NCI-H2196 treated with DMSO at 0.1 percent for 48 hours (cell line): Measurements from ENCODE around the gene UBP1.
"Not testable (repeated sequence)": the region's sequence is repeated elsewhere in the genome, so short reads cannot be mapped to it uniquely, and the experiment has no call there.

Experiments
- DNase-seq: peaks from one replicate; lab custom pipeline; 2025; ENCODE audit not compliant: unreplicated experiment; lab: John Stamatoyannopoulos, UW

UBP1 gene

DNA sequence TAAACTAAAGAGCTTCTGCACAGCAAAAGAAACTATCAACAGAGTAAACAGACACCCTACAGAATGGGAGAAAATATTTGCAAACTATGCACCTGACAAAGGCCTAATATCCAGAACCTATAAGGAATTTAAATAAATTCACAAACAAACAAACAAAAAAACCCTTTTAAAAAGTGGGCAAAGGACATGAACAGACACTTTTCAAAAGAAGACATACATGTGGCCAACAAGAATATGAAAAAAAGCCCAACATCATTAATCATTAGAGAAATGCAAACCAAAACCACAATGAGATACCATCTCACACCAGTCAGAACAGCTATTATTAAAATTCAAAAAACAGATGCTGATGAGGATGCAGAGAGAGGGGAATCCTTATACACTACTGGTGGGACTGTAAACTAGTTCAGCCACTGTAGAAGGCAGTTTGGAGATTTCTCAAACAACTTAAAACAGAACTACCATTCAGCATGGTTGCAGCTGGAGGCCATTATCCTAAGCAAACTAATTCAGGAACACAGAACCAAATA lies 101.2 kb downstream of the UBP1 start:
- not testable (repeated sequence) for DNase-seq
